IMR-90 (cell line): Measurements from ENCODE around the gene SEMA4D. TPM values are rescaled to one million over a fixed set of nuclear protein-coding genes. Genes with fewer than 3 reads are reported as not detected.

Experiments used
- ATAC-seq: fragments of 200-7000 bp; cut with Tn5 transposase; 2 replicates; pipeline ENCODE4 v1.9.1; 2020; ENCODE audit warnings: low read depth, mild to moderate bottlenecking, moderate library complexity
- BruUV-seq: library from RNA; stranded (reverse); fragments of 400-500 nt; replicated peaks from 2 replicates; lab custom pipeline; 2021; lab: Mats Ljungman, UMichigan
- CTCF ChIA-PET: fragments of 300-600 bp; formaldehyde crosslinking; extraction: SDS; loops from one replicate; lab custom pipeline; 2021; ENCODE audit warnings: antibody characterized with exemption; lab: Yijun Ruan, JAX
- POLR2A ChIA-PET: fragments of 300-600 bp; sonication (Branson Sonifier 250); formaldehyde crosslinking; loops from one replicate; lab custom pipeline; 2022; ENCODE audit warnings: antibody characterized with exemption; ENCODE audit not compliant: unreplicated experiment; lab: Charles Lee
- DNase-seq: peaks from one replicate; pipeline ENCODE4 v3.0.0; 2013
- H2AFZ ChIP-seq: replicated peaks from 2 replicates; pipeline ENCODE3; 2013; ENCODE audit warnings: low read length, mild to moderate bottlenecking; ENCODE audit not compliant: poor library complexity
- H2AK5ac ChIP-seq: 2 replicates; pipeline ENCODE4 v1.6.1; 2013; ENCODE audit warnings: low read depth, low read length, inconsistent platforms
- H2AK9ac ChIP-seq: replicated peaks from 2 replicates; pipeline ENCODE3; 2013; ENCODE audit warnings: mild to moderate bottlenecking, low read depth, low read length, moderate library complexity; ENCODE audit not compliant: poor library complexity
- H2BK120ac ChIP-seq: 2 replicates; pipeline ENCODE4 v1.6.1; 2013; ENCODE audit warnings: low read depth, low read length, inconsistent platforms
- H2BK15ac ChIP-seq: 3 replicates; pipeline ENCODE4 v1.6.1; 2013; ENCODE audit warnings: low read depth, low read length, inconsistent platforms
- H2BK20ac ChIP-seq: 2 replicates; pipeline ENCODE4 v1.6.1; 2013; ENCODE audit warnings: low read depth, mild to moderate bottlenecking, inconsistent platforms, low read length, moderate library complexity
- H2BK5ac ChIP-seq: 2 replicates; pipeline ENCODE4 v1.6.1; 2013; ENCODE audit warnings: mild to moderate bottlenecking, low read depth, low read length, inconsistent platforms; ENCODE audit not compliant: poor library complexity, severe bottlenecking
- H3K14ac ChIP-seq: replicated peaks from 2 replicates; pipeline ENCODE4 v1.6.1; 2013; ENCODE audit warnings: low read depth, low read length, inconsistent platforms
- H3K18ac ChIP-seq: 2 replicates; pipeline ENCODE4 v1.6.1; 2013; ENCODE audit warnings: low read depth, low read length, control low read depth
- H3K23ac ChIP-seq: 2 replicates; pipeline ENCODE4 v1.6.1; 2013; ENCODE audit warnings: low read depth, low read length, inconsistent platforms
- H3K27ac ChIP-seq: 2 replicates; pipeline ENCODE4 v1.5.1; 2013; ENCODE audit warnings: mild to moderate bottlenecking, control low read depth, low read length; ENCODE audit not compliant: insufficient read depth
- H3K27me3 ChIP-seq: 2 replicates; pipeline ENCODE4 v1.6.1; 2013; ENCODE audit warnings: low read length; ENCODE audit not compliant: control insufficient read depth, insufficient read depth
- H3K36me3 ChIP-seq: 2 replicates; pipeline ENCODE4 v1.6.1; 2013; ENCODE audit warnings: low read length, mixed read lengths; ENCODE audit not compliant: control insufficient read depth, insufficient read depth
- H3K4ac ChIP-seq: 2 replicates; pipeline ENCODE4 v1.6.1; 2013; ENCODE audit warnings: low read depth, low read length, inconsistent platforms
- H3K4me1 ChIP-seq: 2 replicates; pipeline ENCODE4 v1.6.1; 2013; ENCODE audit warnings: low read length, mixed read lengths; ENCODE audit not compliant: control insufficient read depth, insufficient read depth
- H3K4me2 ChIP-seq: 2 replicates; pipeline ENCODE4 v1.6.1; 2013; ENCODE audit warnings: low read depth, mild to moderate bottlenecking, control low read depth, low read length, moderate library complexity
- H3K4me3 ChIP-seq: 2 replicates; pipeline ENCODE4 v1.5.1; 2013; ENCODE audit warnings: low read depth, mild to moderate bottlenecking, control low read depth, low read length, moderate library complexity; ENCODE audit not compliant: insufficient read depth
- H3K56ac ChIP-seq: 2 replicates; pipeline ENCODE4 v1.6.1; 2013; ENCODE audit warnings: low read length, inconsistent platforms; ENCODE audit not compliant: insufficient read depth; ENCODE audit errors: extremely low read depth
- H3K79me1 ChIP-seq, 2 experiments: 2 replicates each; pipeline ENCODE4 v1.6.1; 2013; ENCODE audit warnings: low read length in 2 of 2, inconsistent platforms in 1 of 2, low read depth in 1 of 2
- H3K9ac ChIP-seq: 2 replicates; pipeline ENCODE4 v1.6.1; 2013; ENCODE audit warnings: low read depth, low read length, control low read depth
- H3K9me1 ChIP-seq: 2 replicates; pipeline ENCODE4 v1.6.1; 2013; ENCODE audit warnings: low read length, inconsistent platforms; ENCODE audit not compliant: insufficient read depth
- H3K9me3 ChIP-seq: 2 replicates; pipeline ENCODE4 v1.6.1; 2013; ENCODE audit warnings: low read length; ENCODE audit not compliant: control insufficient read depth, insufficient read depth
- H4K20me1 ChIP-seq: 2 replicates; pipeline ENCODE4 v1.6.1; 2013; ENCODE audit warnings: low read length, inconsistent platforms; ENCODE audit not compliant: insufficient read depth
- H4K5ac ChIP-seq: 2 replicates; pipeline ENCODE4 v1.6.1; 2013; ENCODE audit warnings: mild to moderate bottlenecking, low read depth, low read length, control low read depth
- H4K8ac ChIP-seq, 2 experiments: 2 replicates each; pipeline ENCODE4 v1.6.1; 2013; ENCODE audit warnings: low read depth in 2 of 2, low read length in 2 of 2, control low read depth in 1 of 2, inconsistent platforms in 1 of 2
- H4K91ac ChIP-seq: 2 replicates; pipeline ENCODE4 v1.6.1; 2013; ENCODE audit warnings: low read depth, low read length, inconsistent platforms; ENCODE audit not compliant: insufficient read depth
- CEBPB ChIP-seq: IDR thresholded peaks from 2 replicates; pipeline ENCODE4 v1.6.1; 2012; ENCODE audit warnings: low read depth, low read length, improper control_type of control experiment
- MAZ ChIP-seq: IDR thresholded peaks from 2 replicates; pipeline ENCODE4 v1.6.1; 2012; ENCODE audit warnings: low read depth, mild to moderate bottlenecking, low read length, improper control_type of control experiment, moderate library complexity, borderline replicate concordance
- WGBS, 2 experiments: methylation state at CpG; one replicate each; pipeline versions ENCODE4 v1.1.5 to v1.1.7; 2013; ENCODE audit warnings: missing lambda C conversion rate in 2 of 2; ENCODE audit not compliant: insufficient read length in 1 of 2; ENCODE audit errors: extremely low coverage in 2 of 2; 5-methylcytosine and 5-hydroxymethylcytosine counted together
- dilution Hi-C: fragments of 300-500 bp; cut with HindIII; formaldehyde crosslinking; loops from one replicate; pipeline ENCODE4 v1.14.3; 2018; ENCODE audit warnings: low sequenced_read_pairs; ENCODE audit not compliant: unreplicated experiment
- in situ Hi-C: fragments of 300-500 bp; cut with MboI; formaldehyde crosslinking; loops from 3 replicates; pipeline ENCODE4 v1.14.3; 2019; ENCODE audit warnings: low sequenced_read_pairs, inconsistent platforms, mixed read lengths
- intact Hi-C: fragments of 100-400 bp; cut with micrococcal nuclease; formaldehyde crosslinking; loops from 2 replicates; pipeline ENCODE4 v1.10.0; 2022
- polyA plus RNA-seq, 3 experiments: library from polyadenylated mRNA; depleted of rRNA; stranded (reverse); fragments of >200 nt; gene quantifications; 2 replicates each; pipeline ENCODE4 v1.2.3, GENCODE V29; 2012; ENCODE audit warnings: low replicate concordance in 1 of 3
- total RNA-seq: library from RNA; depleted of rRNA; stranded (reverse); fragments of >200 nt; gene quantifications from 2 replicates; pipeline ENCODE4 v1.2.3, GENCODE V29; 2012

Gene SEMA4D
- total and polyA plus RNA-seq, 2 of the 4 experiments (the other 2 are of a cell fraction): 0.90 to 1.5 TPM

- Histone ChIP-seq H2BK20ac (peak overlapping the region; percentile 27), H3K9ac (no peak overlapping the region), H3K27ac (no peak overlapping the region), H3K36me3 (peaks cover 49% of the 10 kb centered on the region), H3K4me3 (no peak overlapping the region), H3K27me3 (no peaks in the 10 kb centered on the region), H3K4me2 (no peak overlapping the region), H3K14ac (no peak overlapping the region; the same call in 1 of the 2 replicates), H3K4me1 (peaks cover 27% of the 10 kb centered on the region), H3K18ac (peak overlapping the region; percentile 33; the same call in 1 of the 2 replicates), H2AK9ac (no peak overlapping the region), H4K8ac (peak overlapping the region; percentile 35 to 63; a peak in 2 of 4 replicates), H2BK15ac (no peak overlapping the region), H4K5ac (peak overlapping the region; percentile 64), H2AK5ac (peak overlapping the region; percentile 40), H3K56ac (no peak overlapping the region), H2BK5ac (no peak overlapping the region), H4K20me1 (no peaks in the 10 kb centered on the region), H2BK120ac (peak overlapping the region; percentile 77), H2AFZ (no peak overlapping the region), H3K9me3 (no peaks in the 10 kb centered on the region), H3K4ac (peak overlapping the region; percentile 73), H3K23ac (peak overlapping the region; percentile 51; the same call in 1 of the 2 replicates), H3K9me1 (peaks cover 13% of the 10 kb centered on the region), H4K91ac (peak overlapping the region; percentile 70; the same call in 1 of the 2 replicates), H3K79me1 (no peaks in the 10 kb centered on the region)
- dilution Hi-C loops (no loop called here), in situ Hi-C loops (no loop called here), intact Hi-C loops (no loop called here)
- peak; percentile 55 for ATAC-seq
- POLR2A ChIA-PET: no interaction called here
- 65% methylated on average over 6 of the region's 6 CpGs; no CpG with 5 or more reads in 1 of the 2 experiments for WGBS, 2 experiments
- TF ChIP-seq CEBPB: no peak
- TF ChIP-seq MAZ: peak; percentile 84; the same call in 1 of the 2 replicates
- CTCF ChIA-PET: no interaction called here
- no TSS peak for BruUV-seq
- peak; percentile 37 for DNase-seq
Observed at GRCh38 chr9:89391585-89391984, 106.3 kb downstream of the SEMA4D start.
